Karpas-422 (cell line): ENCODE results near the gene GET3. TPM values are rescaled to one million over a fixed set of nuclear protein-coding genes. Genes with fewer than 3 reads are reported as not detected.

Source experiments
- DNase-seq: peaks from one replicate; pipeline ENCODE4 v3.0.0-alpha.2; 2015
- H2AFZ ChIP-seq: fragments of 200-600 bp; sonication (generic); 2 replicates; pipeline ENCODE4 v1.6.1; 2014; ENCODE audit warnings: antibody characterized with exemption, low read length, mixed read lengths
- H3K27ac ChIP-seq: fragments of 200-600 bp; sonication (generic); 2 replicates; pipeline ENCODE4 v1.5.1; 2014; ENCODE audit warnings: mild to moderate bottlenecking, low read length, moderate library complexity
- H3K27me3 ChIP-seq: fragments of 200-600 bp; sonication (generic); 2 replicates; pipeline ENCODE4 v1.6.1; 2014; ENCODE audit warnings: low read length, mixed read lengths
- H3K36me3 ChIP-seq: fragments of 200-600 bp; sonication (generic); 2 replicates; pipeline ENCODE4 v1.6.1; 2014; ENCODE audit warnings: low read length, mixed read lengths; ENCODE audit not compliant: insufficient read depth
- H3K4me1 ChIP-seq: fragments of 200-600 bp; sonication (generic); 2 replicates; pipeline ENCODE4 v1.6.1; 2014; ENCODE audit warnings: mild to moderate bottlenecking, low read length, mixed read lengths
- H3K4me2 ChIP-seq: fragments of 200-600 bp; sonication (generic); 2 replicates; pipeline ENCODE4 v1.6.1; 2014; ENCODE audit warnings: low read length, low read depth, mild to moderate bottlenecking; ENCODE audit not compliant: poor library complexity, severe bottlenecking
- H3K4me3 ChIP-seq: fragments of 200-600 bp; sonication (generic); 2 replicates; pipeline ENCODE4 v1.5.1; 2014; ENCODE audit warnings: mild to moderate bottlenecking, antibody characterized with exemption, low read length, mixed read lengths
- H3K79me2 ChIP-seq: fragments of 200-600 bp; sonication (generic); 2 replicates; pipeline ENCODE4 v1.6.1; 2014; ENCODE audit warnings: mild to moderate bottlenecking, low read length, mixed read lengths
- H3K9ac ChIP-seq: fragments of 200-600 bp; sonication (generic); 2 replicates; pipeline ENCODE4 v1.6.0; 2014; ENCODE audit warnings: low read length
- H3K9me2 ChIP-seq: fragments of 200-600 bp; sonication (generic), shearing (Covaris generic); replicated peaks from 2 replicates; pipeline ENCODE4 v1.6.0; 2014; ENCODE audit warnings: mild to moderate bottlenecking, low read length, moderate library complexity; ENCODE audit not compliant: insufficient read depth
- H3K9me3 ChIP-seq: fragments of 300-700, 200-600 bp; sonication (generic); 2 replicates; pipeline ENCODE4 v1.6.1; 2014; ENCODE audit warnings: low read length, mixed read lengths
- H4K20me1 ChIP-seq: fragments of 200-600 bp; sonication (generic); 2 replicates; pipeline ENCODE4 v1.6.1; 2014; ENCODE audit warnings: mild to moderate bottlenecking, antibody characterized with exemption, low read length, low read depth; ENCODE audit not compliant: insufficient read depth
- total RNA-seq: library from RNA; depleted of rRNA; stranded (reverse); fragments of >200 nt; shearing (Covaris generic); gene quantifications from 2 replicates; pipeline ENCODE4 v1.2.3, GENCODE V29; 2014; ENCODE audit warnings: low replicate concordance; rRNA removed

Gene GET3
- total RNA-seq: 42.3 and 78.0 TPM in 2 replicates

DNA sequence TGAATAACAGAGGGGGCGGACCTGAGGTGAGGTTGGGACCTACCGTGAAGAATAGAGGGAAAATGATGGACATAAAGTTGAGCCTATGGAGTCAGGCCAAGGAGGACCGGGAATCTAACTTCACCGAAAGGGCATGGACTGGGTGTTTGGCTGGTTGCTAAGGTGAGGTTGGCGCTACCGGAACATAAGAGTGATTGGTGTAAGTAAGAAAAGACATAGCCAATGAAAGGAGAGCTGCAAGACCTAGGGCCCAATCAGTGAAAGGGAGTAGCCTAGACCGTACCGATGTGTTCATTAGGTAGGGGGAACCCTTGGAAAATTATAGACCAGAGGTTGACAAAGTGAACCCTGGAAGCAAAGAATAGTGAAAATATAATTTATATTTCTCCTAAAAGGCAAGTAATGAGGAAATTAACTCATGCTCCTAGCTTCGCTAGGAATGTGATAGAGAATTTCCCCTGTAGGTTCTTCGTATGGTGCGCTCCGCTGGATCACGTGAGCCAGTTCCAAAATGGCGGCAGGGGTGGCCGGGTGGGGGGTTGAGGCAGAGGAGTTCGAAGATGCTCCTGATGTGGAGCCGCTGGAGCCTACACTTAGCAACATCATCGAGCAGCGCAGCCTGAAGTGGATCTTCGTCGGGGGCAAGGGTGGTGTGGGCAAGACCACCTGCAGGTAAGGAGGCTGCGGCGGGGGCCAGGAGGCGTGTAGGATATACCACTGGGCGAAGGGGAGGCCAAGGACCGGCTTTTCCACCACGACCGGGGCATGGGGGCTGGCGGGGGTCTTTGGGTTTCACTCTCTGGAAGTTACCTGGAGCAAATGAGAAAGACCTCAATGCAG lies at the start of gene GET3:
Gene GET3, plus strand, starts transcription at position 503 of the 840 bp plus-strand sequence. Its CDS starts 9 bp downstream, at position 512.
- H3K9ac ChIP-seq: peak within 1 kb of the TSS; percentile 85
- peak; percentile 96 for DNase-seq
- H3K36me3 ChIP-seq: peaks cover 6% of the 10 kb centered on the region; the same call in 1 of the 2 replicates
- peak within 1 kb of the TSS; percentile 63 for H2AFZ ChIP-seq
- H3K9me2 ChIP-seq: no peaks in the 10 kb centered on the region
- H3K27ac ChIP-seq: peak within 1 kb of the TSS; percentile 70
- no peaks in the 10 kb centered on the region for H3K9me3 ChIP-seq
- H4K20me1 ChIP-seq: peaks cover 18% of the 10 kb centered on the region
- peaks cover 41% of the 10 kb centered on the region for H3K79me2 ChIP-seq
- H3K4me2 ChIP-seq: peak within 1 kb of the TSS; percentile 89
- H3K27me3 ChIP-seq: no peaks in the 10 kb centered on the region
- H3K4me3 ChIP-seq: peak within 1 kb of the TSS; percentile 94
- peaks cover 32% of the 10 kb centered on the region for H3K4me1 ChIP-seq

DNA sequence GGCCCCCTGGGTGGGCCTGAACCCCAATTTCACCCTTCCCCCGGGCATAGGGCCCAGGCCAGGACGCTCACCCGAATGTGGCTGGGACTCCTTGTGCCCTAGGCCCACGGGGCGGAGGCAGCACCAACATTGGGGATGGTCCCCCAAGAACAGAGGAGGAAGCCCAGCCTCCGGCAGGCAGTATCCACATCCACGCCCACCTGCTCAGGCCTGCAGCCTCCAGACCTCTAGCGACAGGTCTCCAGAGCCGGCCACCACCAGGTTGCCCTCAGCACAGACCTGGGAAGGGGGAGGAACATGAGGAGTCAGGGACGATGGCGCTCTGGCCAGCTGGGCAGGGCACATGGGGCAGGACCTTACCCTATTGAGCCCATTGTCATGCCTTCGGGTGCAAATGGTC lies 48.3 kb upstream of the GET3 start:
- peaks cover 15% of the 10 kb centered on the region for H3K4me1 ChIP-seq
- H3K9ac ChIP-seq: no peak overlapping the region
- no peaks in the 10 kb centered on the region for H3K9me3 ChIP-seq

GRCh38 chr19:12689581-12690216 lies 47.6 kb upstream of the GET3 start:
- H3K36me3 ChIP-seq: 0 out of 2 replicates have a peak, but pooled peaks cover 4% of the 10 kb centered on the region
- H4K20me1 ChIP-seq: no peaks in the 10 kb centered on the region
- no peak overlapping the region for H3K4me3 ChIP-seq
- no peak overlapping the region for H3K27ac ChIP-seq
- no peaks in the 10 kb centered on the region for H3K9me2 ChIP-seq
- H2AFZ ChIP-seq: no peak overlapping the region
- no peaks in the 10 kb centered on the region for H3K79me2 ChIP-seq
- H3K4me1 ChIP-seq: peaks cover 15% of the 10 kb centered on the region
- DNase-seq: no peak
- no peaks in the 10 kb centered on the region for H3K9me3 ChIP-seq
- H3K27me3 ChIP-seq: no peaks in the 10 kb centered on the region
- H3K9ac ChIP-seq: no peak overlapping the region
- no peak overlapping the region for H3K4me2 ChIP-seq

More for the DNA sequence above, 48.3 kb upstream of the GET3 start:
- H4K20me1 ChIP-seq: no peaks in the 10 kb centered on the region
- 0 out of 2 replicates have a peak, but pooled peaks cover 4% of the 10 kb centered on the region for H3K36me3 ChIP-seq
- no peak overlapping the region for H3K4me3 ChIP-seq
- no peak for DNase-seq
- no peaks in the 10 kb centered on the region for H3K27me3 ChIP-seq
- H3K4me2 ChIP-seq: no peak overlapping the region
- H3K27ac ChIP-seq: no peak overlapping the region
- H3K79me2 ChIP-seq: no peaks in the 10 kb centered on the region
- H2AFZ ChIP-seq: no peak overlapping the region
- H3K9me2 ChIP-seq: no peaks in the 10 kb centered on the region

DNA sequence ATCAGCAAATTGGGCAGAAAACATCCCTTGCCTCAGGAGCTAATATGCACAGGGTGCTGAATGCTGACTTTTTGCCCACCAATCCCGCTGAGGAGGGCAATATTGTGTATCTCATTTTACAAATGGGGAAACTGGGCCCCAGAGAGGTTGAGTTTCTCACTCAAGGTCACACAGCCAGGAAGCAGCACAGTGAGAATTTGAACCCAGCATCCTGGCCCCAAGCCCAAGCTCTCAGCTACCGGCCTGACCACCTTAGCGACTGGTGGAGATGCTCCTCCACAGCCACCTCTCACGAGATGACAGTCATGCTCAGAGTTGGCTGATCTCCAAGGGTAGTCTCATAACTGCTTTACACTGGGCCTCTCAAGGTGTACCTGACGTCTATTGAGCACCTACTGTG lies 44.3 kb upstream of the GET3 start:
- H3K4me3 ChIP-seq: no peak overlapping the region
- no peak overlapping the region for H2AFZ ChIP-seq
- no peak overlapping the region for H3K9ac ChIP-seq
- no peaks in the 10 kb centered on the region for H3K9me3 ChIP-seq
- 0 out of 2 replicates have a peak, but pooled peaks cover 4% of the 10 kb centered on the region for H3K36me3 ChIP-seq
- no peaks in the 10 kb centered on the region for H3K9me2 ChIP-seq
- no peak overlapping the region for H3K27ac ChIP-seq
- H3K27me3 ChIP-seq: no peaks in the 10 kb centered on the region
- peaks cover 29% of the 10 kb centered on the region for H3K4me1 ChIP-seq
- H3K4me2 ChIP-seq: no peak overlapping the region
- no peak for DNase-seq
- H3K79me2 ChIP-seq: no peaks in the 10 kb centered on the region
- H4K20me1 ChIP-seq: no peaks in the 10 kb centered on the region

- no peaks in the 10 kb centered on the region for H3K27me3 ChIP-seq
- H3K9me2 ChIP-seq: no peaks in the 10 kb centered on the region
- H3K36me3 ChIP-seq: peaks cover 9% of the 10 kb centered on the region; the same call in 1 of the 2 replicates
- H3K9me3 ChIP-seq: no peaks in the 10 kb centered on the region
- 0 out of 2 replicates have a peak, but pooled peaks cover 2% of the 10 kb centered on the region for H3K79me2 ChIP-seq
- H3K4me1 ChIP-seq: peaks cover 21% of the 10 kb centered on the region
- H3K9ac ChIP-seq: no peak overlapping the region
- H2AFZ ChIP-seq: no peak overlapping the region
- no peak overlapping the region for H3K4me2 ChIP-seq
- H4K20me1 ChIP-seq: no peaks in the 10 kb centered on the region
- H3K27ac ChIP-seq: no peak overlapping the region
- no peak overlapping the region for H3K4me3 ChIP-seq
- no peak for DNase-seq
Observed at GRCh38 chr19:12694641-12695040, 42.7 kb upstream of the GET3 start.

DNA sequence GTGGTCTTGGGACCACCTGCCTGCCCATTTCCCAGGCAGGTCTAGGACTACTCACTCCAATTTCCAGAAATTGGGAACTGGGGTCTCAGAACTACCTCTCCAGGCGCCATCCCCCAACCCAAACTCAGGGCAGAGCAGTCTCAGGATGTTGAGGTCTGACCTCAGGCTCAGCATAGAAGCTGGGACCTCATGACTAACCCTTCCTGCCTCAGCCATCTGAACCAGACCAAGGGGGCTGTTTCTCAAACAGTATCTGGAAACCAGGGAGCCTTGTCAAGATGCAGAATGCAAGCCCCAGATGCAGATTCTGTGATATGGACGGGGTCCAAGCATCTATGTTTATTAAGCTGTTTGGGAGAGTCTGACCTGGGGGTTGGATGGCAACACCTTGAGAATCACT lies 42.2 kb upstream of the GET3 start:
- no peak for DNase-seq
- Histone ChIP-seq H3K4me3 (no peak overlapping the region), H2AFZ (no peak overlapping the region), H3K9me3 (no peaks in the 10 kb centered on the region), H3K9ac (no peak overlapping the region), H3K79me2 (0 out of 2 replicates have a peak, but pooled peaks cover 2% of the 10 kb centered on the region), H4K20me1 (no peaks in the 10 kb centered on the region), H3K9me2 (no peaks in the 10 kb centered on the region), H3K27ac (no peak overlapping the region), H3K4me1 (peaks cover 21% of the 10 kb centered on the region), H3K36me3 (peaks cover 9% of the 10 kb centered on the region; the same call in 1 of the 2 replicates), H3K4me2 (no peak overlapping the region), H3K27me3 (no peaks in the 10 kb centered on the region)

DNA sequence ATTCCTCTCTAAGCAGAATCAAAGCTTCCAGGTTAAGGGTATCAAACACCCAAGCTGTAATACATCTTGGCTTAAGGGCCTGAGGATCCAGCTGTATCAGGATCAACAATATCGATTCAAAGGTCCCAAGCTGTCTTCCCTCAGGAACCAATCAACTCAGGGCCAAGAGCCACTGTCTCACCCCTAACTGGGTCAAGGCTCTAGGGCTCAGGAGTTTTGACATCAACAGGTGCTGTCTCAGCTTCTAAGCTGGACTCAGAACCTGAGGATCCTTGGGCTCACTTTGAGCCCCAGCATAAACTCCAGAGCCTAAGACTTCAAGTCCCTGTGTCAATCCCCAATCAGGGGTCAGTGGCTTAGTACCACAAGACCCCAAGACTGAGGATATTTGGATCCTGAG lies 41.8 kb upstream of the GET3 start:
- Histone ChIP-seq H3K4me2 (peak overlapping the region; percentile 73), H3K9me2 (no peaks in the 10 kb centered on the region), H3K4me1 (peaks cover 21% of the 10 kb centered on the region), H2AFZ (no peak overlapping the region), H3K36me3 (peaks cover 9% of the 10 kb centered on the region; the same call in 1 of the 2 replicates), H3K4me3 (no peak overlapping the region; the same call in 1 of the 2 replicates), H3K9ac (no peak overlapping the region), H3K9me3 (no peaks in the 10 kb centered on the region), H4K20me1 (no peaks in the 10 kb centered on the region), H3K27ac (no peak overlapping the region), H3K79me2 (0 out of 2 replicates have a peak, but pooled peaks cover 2% of the 10 kb centered on the region), H3K27me3 (no peaks in the 10 kb centered on the region)
- no peak for DNase-seq

GRCh38 chr19:12695997-12696365 lies 41.3 kb upstream of the GET3 start:
- Histone ChIP-seq H3K27me3 (no peaks in the 10 kb centered on the region), H3K9me3 (no peaks in the 10 kb centered on the region), H3K9me2 (no peaks in the 10 kb centered on the region), H4K20me1 (no peaks in the 10 kb centered on the region), H2AFZ (no peak overlapping the region), H3K79me2 (0 out of 2 replicates have a peak, but pooled peaks cover 2% of the 10 kb centered on the region), H3K4me2 (peak overlapping the region; percentile 73), H3K27ac (no peak overlapping the region), H3K4me1 (peaks cover 21% of the 10 kb centered on the region), H3K36me3 (peaks cover 8% of the 10 kb centered on the region), H3K4me3 (peak overlapping the region; percentile 69), H3K9ac (peak overlapping the region; percentile 56)
- DNase-seq: no peak
